Right forelimb (tissue), 1 donor: ENCODE data around the gene DLGAP1.

Source experiments
- DNase-seq: peaks from one replicate; pipeline ENCODE4 v3.0.0-alpha.2; 2018

Gene DLGAP1

GRCh38 chr18:4236940-4237663 is 218.0 kb downstream of the DLGAP1 start:
- DNase-seq: no peak

DNA sequence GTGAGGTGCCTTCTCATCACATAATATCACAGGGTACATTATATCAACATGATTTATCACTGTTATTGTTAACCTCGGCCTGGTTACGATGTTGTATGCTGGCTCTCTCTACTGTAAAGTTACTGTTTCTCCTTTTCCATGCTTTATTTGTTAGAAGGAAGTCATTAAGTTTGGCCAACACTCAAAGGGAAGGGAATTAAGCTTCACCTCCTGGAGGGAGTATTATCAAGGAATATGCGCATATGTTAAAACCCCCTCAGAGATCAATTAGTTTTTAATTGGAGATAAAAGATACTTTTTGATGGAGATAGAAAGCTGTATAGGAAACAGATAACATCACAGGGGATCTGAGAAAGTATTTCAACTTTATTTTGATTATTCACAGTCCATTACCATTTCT is 221.6 kb downstream of the DLGAP1 start:
- no peak for DNase-seq

GRCh38 chr18:4232656-4233055 is 222.5 kb downstream of the DLGAP1 start:
- DNase-seq: no peak

- DNase-seq: no peak
Measured at GRCh38 chr18:4231260-4231659, 223.8 kb downstream of the DLGAP1 start.

DNA sequence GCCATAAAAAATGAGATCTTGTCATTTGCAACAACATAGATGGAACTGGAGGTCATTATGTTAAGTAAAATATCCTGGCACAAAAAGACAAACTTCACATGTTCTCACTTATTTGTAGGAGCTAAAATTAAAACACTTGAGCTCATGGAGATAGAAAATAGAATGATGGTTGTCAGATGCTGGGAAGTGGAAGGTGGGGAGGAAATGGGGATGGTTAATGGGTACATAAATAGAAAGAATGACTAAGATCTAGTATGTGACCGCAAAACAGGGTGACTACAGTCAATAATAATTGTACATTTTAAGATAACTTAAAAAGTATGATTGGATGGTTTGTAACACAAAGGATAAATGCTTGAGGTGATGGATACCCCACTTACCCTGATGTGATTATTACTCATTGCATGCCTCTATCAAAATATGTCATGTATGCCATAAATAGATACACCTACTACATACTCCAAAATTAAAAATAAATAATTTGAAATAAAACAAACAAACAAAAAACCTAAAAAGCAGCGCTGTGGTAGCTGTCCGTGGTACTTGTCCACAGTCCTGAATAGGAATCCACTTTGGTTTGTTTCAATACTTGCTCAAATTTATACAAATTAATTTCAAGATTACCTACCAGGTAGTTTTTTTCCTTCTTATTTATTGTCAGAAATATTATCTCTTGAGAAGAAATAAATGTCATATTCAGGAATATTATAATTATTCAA is 224.5 kb downstream of the DLGAP1 start:
- no peak for DNase-seq

DNA sequence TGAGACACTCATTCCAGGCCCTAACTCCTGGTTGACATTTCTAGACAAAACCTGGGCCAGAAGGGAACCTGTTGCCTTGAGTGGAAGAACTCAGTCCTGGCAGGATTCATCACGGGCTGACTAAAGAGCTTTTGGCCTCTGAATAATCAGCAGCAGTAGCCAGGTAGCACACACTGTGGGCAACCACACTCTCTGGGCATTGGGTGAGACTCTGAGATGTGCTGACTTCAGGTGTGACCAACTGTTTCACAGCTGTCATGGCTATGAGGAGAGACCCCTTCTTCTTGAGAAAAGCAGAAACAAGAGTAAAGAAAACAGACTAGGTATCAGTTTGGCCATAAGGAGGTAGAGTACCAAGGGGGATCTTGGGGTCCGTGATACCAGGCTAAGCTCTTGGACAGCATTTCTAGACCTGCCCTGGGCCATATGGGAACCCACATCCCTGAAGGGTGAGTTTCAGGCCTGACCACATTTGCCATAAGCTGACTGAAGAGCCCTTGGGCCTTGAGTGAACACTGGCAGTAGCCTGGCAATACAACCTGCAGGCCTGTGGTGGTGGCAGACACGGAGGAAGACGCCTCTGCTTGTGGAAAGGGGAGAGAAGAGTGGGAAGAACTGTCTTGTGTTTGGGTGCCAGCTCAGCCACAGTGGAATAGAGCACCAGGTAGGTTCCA is 230.9 kb downstream of the DLGAP1 start:
- no peak for DNase-seq

DNA sequence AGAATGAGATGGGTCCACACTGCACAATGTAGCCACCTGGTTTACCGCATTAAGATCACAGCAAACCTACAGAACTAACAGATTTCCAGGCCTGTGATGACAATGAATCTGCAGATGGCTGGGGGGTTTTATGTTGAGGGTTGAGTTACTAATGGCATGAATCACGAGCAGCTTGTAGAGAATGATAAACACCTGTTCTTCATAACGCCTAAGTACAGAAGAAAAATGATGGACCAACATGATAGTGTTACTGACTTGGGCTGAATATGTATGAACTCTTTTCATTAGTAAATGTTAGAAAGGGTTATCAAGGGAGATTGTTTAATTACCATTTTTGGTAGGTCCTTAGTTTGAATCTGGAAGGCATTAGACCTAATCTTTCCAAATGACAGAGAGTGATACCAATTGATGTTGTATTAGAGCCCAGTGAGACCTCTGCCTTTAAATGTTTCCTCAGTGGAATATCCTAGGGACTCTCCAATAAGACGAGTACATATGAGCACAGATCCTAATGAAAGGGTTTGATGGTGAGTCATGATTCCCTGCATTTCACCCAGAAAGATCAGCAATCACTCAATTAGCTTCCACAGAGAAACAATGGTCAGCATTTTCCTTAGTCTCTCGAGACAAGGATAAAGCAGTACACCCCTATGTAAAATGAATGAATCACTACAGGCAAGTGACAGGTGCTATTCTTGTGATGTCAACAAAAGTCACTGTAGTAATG is 243.8 kb downstream of the DLGAP1 start:
- no peak for DNase-seq

DNA sequence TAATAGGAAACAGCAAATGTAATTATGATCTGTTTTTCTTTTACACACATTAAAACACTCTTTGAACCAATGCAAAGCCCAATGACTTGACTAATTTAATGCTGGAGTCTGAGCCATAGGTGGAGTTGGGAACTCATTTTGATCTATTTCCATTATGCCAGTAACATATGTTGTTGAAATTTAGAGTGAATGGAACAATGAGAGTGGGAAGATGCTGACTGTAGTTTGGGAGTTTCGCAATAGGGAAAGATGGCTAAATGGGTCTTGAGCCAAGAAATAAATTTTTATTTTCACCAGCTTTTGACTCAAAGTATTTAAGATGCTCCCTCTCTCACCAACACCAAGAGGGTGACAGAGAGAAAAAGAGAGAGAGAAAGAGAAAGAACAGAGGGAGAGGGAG is 246.7 kb downstream of the DLGAP1 start:
- no peak for DNase-seq

GRCh38 chr18:4207383-4207985 is 247.6 kb downstream of the DLGAP1 start:
- DNase-seq: no peak

GRCh38 chr18:4204438-4204720 is 250.7 kb downstream of the DLGAP1 start:
- no peak for DNase-seq

GRCh38 chr18:4203568-4204437 is 251.3 kb downstream of the DLGAP1 start:
- DNase-seq: no peak

- no peak for DNase-seq
Measured at GRCh38 chr18:4200399-4200798, 254.7 kb downstream of the DLGAP1 start.

GRCh38 chr18:4198956-4199355 is 256.2 kb downstream of the DLGAP1 start:
- DNase-seq: no peak

- DNase-seq: no peak
Measured at GRCh38 chr18:4196351-4196750, 258.8 kb downstream of the DLGAP1 start.

- DNase-seq: no peak
Measured at GRCh38 chr18:4193086-4193485, 262.0 kb downstream of the DLGAP1 start.

DNA sequence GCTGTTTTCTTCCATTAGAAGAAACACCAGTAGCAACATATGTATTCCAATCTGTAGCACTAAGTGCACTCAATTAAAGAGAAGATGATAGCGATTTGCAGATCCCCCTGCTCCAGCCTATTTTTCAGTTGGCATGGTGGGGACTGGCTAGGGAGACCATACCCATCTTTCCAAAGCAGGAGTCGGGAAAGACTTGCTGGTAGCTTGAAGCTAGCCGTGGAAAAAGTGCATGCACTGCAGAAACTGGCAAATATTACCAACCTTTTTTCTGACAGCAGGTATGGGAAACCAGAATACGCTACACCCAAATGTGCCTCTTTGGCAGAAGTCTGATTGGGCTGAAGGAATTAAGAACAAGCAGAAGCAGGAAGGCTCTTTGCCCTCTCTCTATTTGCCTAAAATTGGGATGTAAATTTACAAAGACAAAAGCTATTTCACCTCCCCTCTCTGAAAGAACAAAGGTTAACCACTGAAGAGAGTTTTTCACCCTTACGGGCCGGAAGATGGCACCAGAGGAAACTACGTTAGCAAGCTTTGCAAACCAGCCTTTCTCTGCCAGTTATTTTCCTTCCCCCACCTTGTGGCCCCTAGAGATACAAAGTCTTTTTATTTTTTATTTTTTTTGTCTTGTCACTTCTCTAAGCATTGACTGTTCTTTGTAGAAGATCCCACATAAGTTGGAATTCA is 273.1 kb downstream of the DLGAP1 start:
- no peak for DNase-seq

GRCh38 chr18:4181086-4181485 is 274.0 kb downstream of the DLGAP1 start:
- no peak for DNase-seq

GRCh38 chr18:4172196-4173100 is 282.7 kb downstream of the DLGAP1 start:
- DNase-seq: no peak

- no peak for DNase-seq
Measured at GRCh38 chr18:4157352-4157751, 297.8 kb downstream of the DLGAP1 start.

DNA sequence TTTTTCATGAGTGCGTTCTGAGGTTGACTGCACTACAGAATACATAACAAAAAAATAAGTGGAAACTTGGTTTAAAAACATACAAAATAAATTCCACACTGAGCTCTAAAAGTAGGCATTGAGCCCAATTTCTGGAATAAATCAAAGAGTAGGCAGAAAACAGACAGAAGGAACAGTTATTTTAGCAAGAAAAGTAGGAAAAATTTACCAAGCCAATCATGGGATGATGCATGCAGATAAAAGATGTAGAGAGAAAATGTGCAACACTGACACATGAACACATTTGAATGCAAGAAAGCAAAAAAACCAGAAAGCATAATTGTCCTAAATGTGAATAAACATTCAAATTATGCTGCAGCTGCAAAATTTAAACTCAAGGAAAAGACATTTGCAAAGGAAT is 308.3 kb downstream of the DLGAP1 start:
- DNase-seq: no peak
